Measurements from ENCODE around the gene RPTOR.

RPTOR gene

GRCh38 chr17:80838311-80839025 lies 293.8 kb downstream of the RPTOR start:
- no peak for FAIRE-seq

GRCh38 chr17:80839026-80839345 lies 294.3 kb downstream of the RPTOR start:
- no peak for FAIRE-seq

- no peak for FAIRE-seq
Measured at GRCh38 chr17:80839511-80839941, 294.9 kb downstream of the RPTOR start.

GRCh38 chr17:80839970-80840369 lies 295.3 kb downstream of the RPTOR start:
- no peak for FAIRE-seq

GRCh38 chr17:80842456-80843013 lies 297.9 kb downstream of the RPTOR start:
- no peak for FAIRE-seq

GRCh38 chr17:80843741-80844156 lies 299.1 kb downstream of the RPTOR start:
- FAIRE-seq: no peak

GRCh38 chr17:80844418-80844990 lies 299.9 kb downstream of the RPTOR start:
- FAIRE-seq: no peak

GRCh38 chr17:80845069-80845862 lies 300.6 kb downstream of the RPTOR start:
- no peak for FAIRE-seq

- FAIRE-seq: no peak
Measured at GRCh38 chr17:80845863-80846671, 301.4 kb downstream of the RPTOR start.

GRCh38 chr17:80846932-80847331 lies 302.3 kb downstream of the RPTOR start:
- FAIRE-seq: no peak

- no peak for FAIRE-seq
Measured at GRCh38 chr17:80847496-80848230, 303.0 kb downstream of the RPTOR start.

GRCh38 chr17:80848449-80849102 lies 303.9 kb downstream of the RPTOR start:
- no peak for FAIRE-seq

- no peak for FAIRE-seq
Measured at GRCh38 chr17:80849119-80849518, 304.5 kb downstream of the RPTOR start.

- FAIRE-seq: no peak
Measured at GRCh38 chr17:80850109-80850508, 305.5 kb downstream of the RPTOR start.

GRCh38 chr17:80850817-80851216 lies 306.2 kb downstream of the RPTOR start:
- no peak for FAIRE-seq

- no peak for FAIRE-seq
Measured at GRCh38 chr17:80851277-80851925, 306.8 kb downstream of the RPTOR start.

- no peak for FAIRE-seq
Measured at GRCh38 chr17:80852476-80853015, 307.9 kb downstream of the RPTOR start.

- no peak for FAIRE-seq
Measured at GRCh38 chr17:80853076-80853475, 308.4 kb downstream of the RPTOR start.

- FAIRE-seq: no peak
Measured at GRCh38 chr17:80854220-80854619, 309.6 kb downstream of the RPTOR start.

GRCh38 chr17:80855196-80855947 lies 310.7 kb downstream of the RPTOR start:
- no peak for FAIRE-seq
